HCT116 (cell line): ENCODE measurements around the gene SMARCA4. TPM values are rescaled to one million over a fixed set of nuclear protein-coding genes. Genes with fewer than 3 reads are reported as not detected.

Source experiments
- ATAC-seq: fragments of 200-7000 bp; cut with Tn5 transposase; 2 replicates; pipeline ENCODE4 v1.9.1; 2020; ENCODE audit warnings: mild to moderate bottlenecking, moderate library complexity
- BruUV-seq: library from RNA; stranded (reverse); fragments of 400-500 nt; replicated peaks from 2 replicates; lab custom pipeline; 2021; lab: Mats Ljungman, UMichigan
- CTCF ChIA-PET: fragments of 300-600 bp; sonication (Branson Sonifier 250); formaldehyde crosslinking; loops from one replicate; lab custom pipeline; 2021; ENCODE audit warnings: antibody characterized with exemption; lab: Charles Lee
- POLR2A ChIA-PET: fragments of 300-600, 350-600 bp; sonication (Branson Sonifier 250); formaldehyde crosslinking; loops from one replicate; lab custom pipeline; 2021; ENCODE audit warnings: antibody characterized with exemption; lab: Charles Lee
- RAD21 ChIA-PET, 2 experiments: fragments of 300-600 bp; sonication (Branson Sonifier 250); formaldehyde crosslinking; loops; one replicate each; lab custom pipeline; 2023; ENCODE audit warnings: low total read pairs in 2 of 2; ENCODE audit not compliant: uncharacterized antibody in 2 of 2, unreplicated experiment in 2 of 2, low non-redundant PET in 1 of 2; lab: Charles Lee
- DNase-seq: peaks from one replicate; pipeline ENCODE4 v3.0.0-alpha.2; 2010; ENCODE audit warnings: low read depth, low spot score
- H2AFZ ChIP-seq: fragments of 200-600 bp; shearing (Covaris generic), sonication (generic); 2 replicates; pipeline ENCODE4 v1.6.1; 2017; ENCODE audit warnings: low read depth, mixed run types, mixed read lengths, antibody characterized with exemption, low read length; ENCODE audit not compliant: poor library complexity, severe bottlenecking
- H3K27ac ChIP-seq: 2 replicates; pipeline ENCODE4 v1.5.1; 2012; ENCODE audit warnings: low read depth, low read length
- H3K27me3 ChIP-seq: fragments of 200-600 bp; sonication (generic); 2 replicates; pipeline ENCODE4 v1.6.1; 2016; ENCODE audit warnings: mixed run types, low read length, mixed read lengths; ENCODE audit not compliant: insufficient read depth
- H3K36me3 ChIP-seq, 2 experiments: fragments of 200-500 bp in 1 of 2; fragments of 200-600 bp in 1 of 2; sonication (Bioruptor generic) in 1 of 2; sonication (generic) in 1 of 2; 2 replicates each; pipeline versions ENCODE4 v1.5.1 to v1.6.1; 2014 to 2016; ENCODE audit warnings: low read length in 2 of 2, inconsistent platforms in 1 of 2, mixed read lengths in 1 of 2, mixed run types in 1 of 2; ENCODE audit not compliant: insufficient read depth in 2 of 2, control insufficient read depth in 1 of 2
- H3K4me1 ChIP-seq, 2 experiments: fragments of 200-600 bp in 1 of 2; sonication (generic) in 1 of 2; 2 replicates each; pipeline versions ENCODE4 v1.5.1 to v1.6.1; 2012 to 2017; ENCODE audit warnings: low read length in 2 of 2, inconsistent platforms in 1 of 2, mild to moderate bottlenecking in 1 of 2, mixed read lengths in 1 of 2, mixed run types in 1 of 2, moderate library complexity in 1 of 2; ENCODE audit not compliant: insufficient read depth in 2 of 2, control insufficient read depth in 1 of 2
- H3K4me2 ChIP-seq: fragments of 200-600 bp; sonication (generic); 2 replicates; pipeline ENCODE4 v1.6.1; 2017; ENCODE audit warnings: mixed run types, low read length, mixed read lengths
- H3K4me3 ChIP-seq, 2 experiments: fragments of 200-600 bp in 1 of 2; sonication (generic) in 1 of 2; replicated peaks in 1 of 2; 2 replicates each; pipeline ENCODE4 v1.5.1; 2011 to 2016; ENCODE audit warnings: low read length in 2 of 2, control low read depth in 1 of 2, low read depth in 1 of 2, mild to moderate bottlenecking in 1 of 2, mixed read lengths in 1 of 2, mixed run types in 1 of 2
- H3K79me2 ChIP-seq: fragments of 200-600 bp; sonication (generic); 2 replicates; pipeline ENCODE4 v1.6.1; 2017; ENCODE audit warnings: mild to moderate bottlenecking, mixed run types, low read length, moderate library complexity, mixed read lengths; ENCODE audit not compliant: insufficient read depth
- H3K9ac ChIP-seq: fragments of 200-600 bp; sonication (generic); 2 replicates; pipeline ENCODE4 v1.6.1; 2016; ENCODE audit warnings: low read length, mixed read lengths
- H3K9me2 ChIP-seq: fragments of 200-600 bp; sonication (generic), shearing (Covaris generic); 2 replicates; pipeline ENCODE4 v1.6.1; 2017; ENCODE audit warnings: mixed run types, mild to moderate bottlenecking, moderate library complexity; ENCODE audit not compliant: insufficient read depth
- H3K9me3 ChIP-seq, 2 experiments: fragments of 200-500 bp in 1 of 2; fragments of 200-600 bp in 1 of 2; sonication (Bioruptor generic) in 1 of 2; sonication (generic) in 1 of 2; 2 replicates each; pipeline ENCODE4 v1.6.1; 2014 to 2017; ENCODE audit warnings: low read length in 2 of 2, mixed read lengths in 2 of 2, inconsistent platforms in 1 of 2, low read depth in 1 of 2, mild to moderate bottlenecking in 1 of 2, mixed run types in 1 of 2, moderate library complexity in 1 of 2; ENCODE audit not compliant: control insufficient read depth in 1 of 2, insufficient read depth in 1 of 2
- H4K20me1 ChIP-seq: fragments of 200-600 bp; sonication (generic), shearing (Covaris generic); 2 replicates; pipeline ENCODE4 v1.6.1; 2017; ENCODE audit warnings: mixed run types, mild to moderate bottlenecking, moderate library complexity; ENCODE audit not compliant: insufficient read depth
- CBX3 ChIP-seq: IDR thresholded peaks from 2 replicates; pipeline ENCODE4 v1.6.1; 2012; ENCODE audit warnings: low read depth
- CEBPB ChIP-seq: IDR thresholded peaks from 2 replicates; pipeline ENCODE4 v1.6.1; 2012; ENCODE audit warnings: low read depth
- EGR1 ChIP-seq: IDR thresholded peaks from 2 replicates; pipeline ENCODE4 v1.6.1; 2012; ENCODE audit warnings: low read depth
- ELF1 ChIP-seq: IDR thresholded peaks from 2 replicates; pipeline ENCODE4 v1.6.1; 2012; ENCODE audit warnings: low read depth, borderline replicate concordance
- EZH2 ChIP-seq: fragments of 200-600 bp; sonication (generic); IDR thresholded peaks from 2 replicates; pipeline ENCODE4 v1.6.1; 2017; ENCODE audit warnings: antibody characterized with exemption, mixed run types
- FOSL1 ChIP-seq: IDR thresholded peaks from 2 replicates; pipeline ENCODE4 v1.6.1; 2012; ENCODE audit warnings: low read depth
- POLR2AphosphoS5 ChIP-seq: IDR thresholded peaks from 2 replicates; pipeline ENCODE4 v1.6.1; 2011; ENCODE audit warnings: mild to moderate bottlenecking, low read depth, low read length, moderate library complexity
- RAD21 ChIP-seq: IDR thresholded peaks from 2 replicates; pipeline ENCODE4 v1.6.1; 2012; ENCODE audit warnings: low read depth, mild to moderate bottlenecking
- TCF7L2 ChIP-seq: IDR thresholded peaks from 2 replicates; pipeline ENCODE4 v1.7.0; 2011; ENCODE audit warnings: borderline replicate concordance, inconsistent platforms; ENCODE audit not compliant: insufficient read depth, insufficient read length; ENCODE audit errors: extremely low read depth
- YY1 ChIP-seq: IDR thresholded peaks from 2 replicates; pipeline ENCODE4 v1.6.1; 2011; ENCODE audit warnings: low read length, low read depth, moderate library complexity, mild to moderate bottlenecking; ENCODE audit not compliant: insufficient replicate concordance; ENCODE audit errors: extremely low read depth
- ZNF274 ChIP-seq: fragments of 200-500 bp; sonication (Bioruptor generic); IDR thresholded peaks from 2 replicates; pipeline ENCODE4 v1.6.1; 2014; ENCODE audit warnings: mild to moderate bottlenecking, low read depth, low read length, inconsistent platforms
- intact Hi-C: fragments of 100-400 bp; cut with micrococcal nuclease; formaldehyde crosslinking; loops from 2 replicates; pipeline ENCODE4 v1.10.0; 2022
- total RNA-seq: library from RNA; stranded (reverse); gene quantifications from one replicate; pipeline ENCODE4 v1.2.1, GENCODE V29; 2021; ENCODE audit not compliant: unreplicated experiment
- TF ChIP-seq, protein P1 (sequence below): IDR thresholded peaks from 2 replicates; pipeline ENCODE4 v1.6.1; 2012; ENCODE audit warnings: low read depth
- TF ChIP-seq, protein P2 (sequence below): IDR thresholded peaks from 2 replicates; pipeline ENCODE4 v1.6.1; 2012
- TF ChIP-seq, protein P3 (sequence below), 3 experiments: fragments of 200-600 bp in 1 of 3; sonication (generic) in 1 of 3; IDR thresholded peaks in 2 of 3; conservative IDR thresholded peaks in 1 of 3; 2 replicates each; pipeline ENCODE4 v1.5.1; 2012 to 2017; ENCODE audit warnings: low read depth in 2 of 3, low read length in 2 of 3, antibody characterized with exemption in 1 of 3, borderline replicate concordance in 1 of 3, control low read depth in 1 of 3, mild to moderate bottlenecking in 1 of 3, mixed read lengths in 1 of 3, mixed run types in 1 of 3, moderate library complexity in 1 of 3; ENCODE audit not compliant: insufficient read depth in 1 of 3
- TF ChIP-seq, protein P4 (sequence below): IDR thresholded peaks from 2 replicates; pipeline ENCODE4 v1.6.1; 2011; ENCODE audit warnings: mild to moderate bottlenecking, low read length, moderate library complexity; ENCODE audit not compliant: insufficient replicate concordance; ENCODE audit errors: extremely low read depth

Gene SMARCA4
- total RNA-seq, 1 experiment from 2014 or later = 116 TPM

DNA sequence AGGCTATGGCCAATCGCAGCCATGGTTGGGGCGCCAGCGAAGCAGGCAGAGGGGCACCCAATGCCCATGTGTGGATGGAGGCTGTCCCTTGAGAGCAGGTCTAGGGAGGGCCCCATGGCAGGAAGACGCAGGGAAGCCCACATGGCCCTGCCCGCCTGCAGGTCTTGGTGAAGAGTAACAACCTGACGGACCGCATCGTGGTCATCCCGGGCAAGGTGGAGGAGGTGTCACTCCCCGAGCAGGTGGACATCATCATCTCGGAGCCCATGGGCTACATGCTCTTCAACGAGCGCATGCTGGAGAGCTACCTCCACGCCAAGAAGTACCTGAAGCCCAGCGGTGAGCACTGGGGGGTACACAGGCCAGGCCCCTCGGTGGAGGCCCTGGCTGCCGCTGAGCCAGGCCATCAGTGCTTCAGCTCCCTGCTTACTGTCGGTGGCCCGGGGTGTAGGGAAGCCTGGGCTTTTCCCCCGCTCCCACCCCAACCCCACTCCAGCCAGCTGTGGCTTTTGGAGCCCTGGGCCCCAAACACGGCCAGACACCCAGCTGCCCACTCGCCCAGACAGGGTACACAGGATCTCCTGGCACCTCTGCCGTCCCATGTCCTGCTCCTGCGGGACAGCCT, 47.0 kb upstream of the SMARCA4 start:
- no peaks in the 10 kb centered on the region for H3K9me3 ChIP-seq
- CTCF ChIA-PET = no interaction called here

More for the DNA sequence above, 47.0 kb upstream of the SMARCA4 start:
- ATAC-seq (peak; percentile 7; the same call in 1 of the 2 replicates), DNase-seq (no peak)
- no peak for TF ChIP-seq TCF7L2
- no peak for TF ChIP-seq FOSL1
- no peak for TF ChIP-seq ZNF274
- TF ChIP-seq, protein P1, sequence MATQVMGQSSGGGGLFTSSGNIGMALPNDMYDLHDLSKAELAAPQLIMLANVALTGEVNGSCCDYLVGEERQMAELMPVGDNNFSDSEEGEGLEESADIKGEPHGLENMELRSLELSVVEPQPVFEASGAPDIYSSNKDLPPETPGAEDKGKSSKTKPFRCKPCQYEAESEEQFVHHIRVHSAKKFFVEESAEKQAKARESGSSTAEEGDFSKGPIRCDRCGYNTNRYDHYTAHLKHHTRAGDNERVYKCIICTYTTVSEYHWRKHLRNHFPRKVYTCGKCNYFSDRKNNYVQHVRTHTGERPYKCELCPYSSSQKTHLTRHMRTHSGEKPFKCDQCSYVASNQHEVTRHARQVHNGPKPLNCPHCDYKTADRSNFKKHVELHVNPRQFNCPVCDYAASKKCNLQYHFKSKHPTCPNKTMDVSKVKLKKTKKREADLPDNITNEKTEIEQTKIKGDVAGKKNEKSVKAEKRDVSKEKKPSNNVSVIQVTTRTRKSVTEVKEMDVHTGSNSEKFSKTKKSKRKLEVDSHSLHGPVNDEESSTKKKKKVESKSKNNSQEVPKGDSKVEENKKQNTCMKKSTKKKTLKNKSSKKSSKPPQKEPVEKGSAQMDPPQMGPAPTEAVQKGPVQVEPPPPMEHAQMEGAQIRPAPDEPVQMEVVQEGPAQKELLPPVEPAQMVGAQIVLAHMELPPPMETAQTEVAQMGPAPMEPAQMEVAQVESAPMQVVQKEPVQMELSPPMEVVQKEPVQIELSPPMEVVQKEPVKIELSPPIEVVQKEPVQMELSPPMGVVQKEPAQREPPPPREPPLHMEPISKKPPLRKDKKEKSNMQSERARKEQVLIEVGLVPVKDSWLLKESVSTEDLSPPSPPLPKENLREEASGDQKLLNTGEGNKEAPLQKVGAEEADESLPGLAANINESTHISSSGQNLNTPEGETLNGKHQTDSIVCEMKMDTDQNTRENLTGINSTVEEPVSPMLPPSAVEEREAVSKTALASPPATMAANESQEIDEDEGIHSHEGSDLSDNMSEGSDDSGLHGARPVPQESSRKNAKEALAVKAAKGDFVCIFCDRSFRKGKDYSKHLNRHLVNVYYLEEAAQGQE = no peak
- no peak for TF ChIP-seq YY1
- no peak for TF ChIP-seq EZH2
- no peak for TF ChIP-seq EGR1
- no peak for TF ChIP-seq CEBPB
- TF ChIP-seq, protein P2, sequence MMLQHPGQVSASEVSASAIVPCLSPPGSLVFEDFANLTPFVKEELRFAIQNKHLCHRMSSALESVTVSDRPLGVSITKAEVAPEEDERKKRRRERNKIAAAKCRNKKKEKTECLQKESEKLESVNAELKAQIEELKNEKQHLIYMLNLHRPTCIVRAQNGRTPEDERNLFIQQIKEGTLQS = no peak
- TF ChIP-seq ELF1 = no peak
- TF ChIP-seq, protein P3, sequence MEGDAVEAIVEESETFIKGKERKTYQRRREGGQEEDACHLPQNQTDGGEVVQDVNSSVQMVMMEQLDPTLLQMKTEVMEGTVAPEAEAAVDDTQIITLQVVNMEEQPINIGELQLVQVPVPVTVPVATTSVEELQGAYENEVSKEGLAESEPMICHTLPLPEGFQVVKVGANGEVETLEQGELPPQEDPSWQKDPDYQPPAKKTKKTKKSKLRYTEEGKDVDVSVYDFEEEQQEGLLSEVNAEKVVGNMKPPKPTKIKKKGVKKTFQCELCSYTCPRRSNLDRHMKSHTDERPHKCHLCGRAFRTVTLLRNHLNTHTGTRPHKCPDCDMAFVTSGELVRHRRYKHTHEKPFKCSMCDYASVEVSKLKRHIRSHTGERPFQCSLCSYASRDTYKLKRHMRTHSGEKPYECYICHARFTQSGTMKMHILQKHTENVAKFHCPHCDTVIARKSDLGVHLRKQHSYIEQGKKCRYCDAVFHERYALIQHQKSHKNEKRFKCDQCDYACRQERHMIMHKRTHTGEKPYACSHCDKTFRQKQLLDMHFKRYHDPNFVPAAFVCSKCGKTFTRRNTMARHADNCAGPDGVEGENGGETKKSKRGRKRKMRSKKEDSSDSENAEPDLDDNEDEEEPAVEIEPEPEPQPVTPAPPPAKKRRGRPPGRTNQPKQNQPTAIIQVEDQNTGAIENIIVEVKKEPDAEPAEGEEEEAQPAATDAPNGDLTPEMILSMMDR (IDR thresholded peaks at IDR 0.05 in 2 of 3, conservative IDR thresholded peaks at IDR 0.05 in 1 of 3; ENCODE audit: borderline replicate concordance in 1 of 3, insufficient read depth in 1 of 3, low read depth in 2 of 3, low read length in 2 of 3) = no peak
- no peak for TF ChIP-seq POLR2AphosphoS5
- no peak for TF ChIP-seq RAD21
- TF ChIP-seq CBX3 = no peak
- TF ChIP-seq, protein P4, sequence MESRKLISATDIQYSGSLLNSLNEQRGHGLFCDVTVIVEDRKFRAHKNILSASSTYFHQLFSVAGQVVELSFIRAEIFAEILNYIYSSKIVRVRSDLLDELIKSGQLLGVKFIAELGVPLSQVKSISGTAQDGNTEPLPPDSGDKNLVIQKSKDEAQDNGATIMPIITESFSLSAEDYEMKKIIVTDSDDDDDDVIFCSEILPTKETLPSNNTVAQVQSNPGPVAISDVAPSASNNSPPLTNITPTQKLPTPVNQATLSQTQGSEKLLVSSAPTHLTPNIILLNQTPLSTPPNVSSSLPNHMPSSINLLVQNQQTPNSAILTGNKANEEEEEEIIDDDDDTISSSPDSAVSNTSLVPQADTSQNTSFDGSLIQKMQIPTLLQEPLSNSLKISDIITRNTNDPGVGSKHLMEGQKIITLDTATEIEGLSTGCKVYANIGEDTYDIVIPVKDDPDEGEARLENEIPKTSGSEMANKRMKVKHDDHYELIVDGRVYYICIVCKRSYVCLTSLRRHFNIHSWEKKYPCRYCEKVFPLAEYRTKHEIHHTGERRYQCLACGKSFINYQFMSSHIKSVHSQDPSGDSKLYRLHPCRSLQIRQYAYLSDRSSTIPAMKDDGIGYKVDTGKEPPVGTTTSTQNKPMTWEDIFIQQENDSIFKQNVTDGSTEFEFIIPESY = no peak
- no peaks in the 10 kb centered on the region for H3K79me2 ChIP-seq
- no peak overlapping the region for H3K27ac ChIP-seq
- ChIA-PET POLR2A (no interaction called here), RAD21 (no interaction called here)
- no peaks in the 10 kb centered on the region for H4K20me1 ChIP-seq
- H3K4me2 ChIP-seq = no peak overlapping the region
- H3K9ac ChIP-seq = no peak overlapping the region
- no peak overlapping the region for H3K4me3 ChIP-seq
- intact Hi-C loops = no loop called here
- H3K36me3 ChIP-seq = peaks cover 19 to 28% of the 10 kb centered on the region in 2 experiments
- H3K4me1 ChIP-seq = peaks cover 0 to 14% of the 10 kb centered on the region in 2 experiments; a peak in 2 of 4 replicates
- no peaks in the 10 kb centered on the region for H3K9me2 ChIP-seq
- no TSS peak for BruUV-seq
- H3K27me3 ChIP-seq = no peaks in the 10 kb centered on the region
- H2AFZ ChIP-seq = no peak overlapping the region
